WTC11 (cell line): Measurements from ENCODE around the gene DIO3. TPM values are rescaled to one million over a fixed set of nuclear protein-coding genes. Genes with fewer than 3 reads are reported as not detected.

Source experiments
- ATAC-seq: fragments of 200-7000 bp; cut with Tn5 transposase; 2 replicates; pipeline ENCODE4 v1.10.0; 2021; ENCODE audit warnings: mild to moderate bottlenecking, moderate library complexity
- CTCF ChIA-PET: fragments of 300-600 bp; sonication (Branson Sonifier 250); formaldehyde crosslinking; loops from one replicate; lab custom pipeline; 2021; ENCODE audit warnings: antibody characterized with exemption; lab: Charles Lee
- POLR2A ChIA-PET: fragments of 350-600 bp; sonication (Branson Sonifier 250); formaldehyde crosslinking; loops from one replicate; lab custom pipeline; 2021; ENCODE audit warnings: antibody characterized with exemption; lab: Charles Lee
- DNase-seq: peaks from one replicate; pipeline ENCODE4 v3.0.0; 2021; ENCODE audit warnings: low spot score
- H3K27ac Mint-ChIP-seq: 2 replicates; pipeline ENCODE4 v1.8.0; 2021; ENCODE audit warnings: mixed read lengths
- H3K27me3 Mint-ChIP-seq: 2 replicates; pipeline ENCODE4 v1.8.0; 2021; ENCODE audit warnings: low read depth, mild to moderate bottlenecking, moderate library complexity, mixed read lengths
- H3K36me3 Mint-ChIP-seq: 2 replicates; pipeline ENCODE4 v1.8.0; 2021; ENCODE audit warnings: mixed read lengths
- H3K4me1 Mint-ChIP-seq: 2 replicates; pipeline ENCODE4 v1.8.0; 2022; ENCODE audit warnings: mixed read lengths
- H3K4me3 Mint-ChIP-seq: 2 replicates; pipeline ENCODE4 v1.8.0; 2021; ENCODE audit warnings: mild to moderate bottlenecking, moderate library complexity, mixed read lengths
- H3K9me3 Mint-ChIP-seq: 2 replicates; pipeline ENCODE4 v1.8.0; 2021; ENCODE audit warnings: mixed read lengths
- AR ChIP-seq: fragments of 250-450 bp; sonication (Bioruptor Pico); IDR thresholded peaks from 2 replicates; pipeline ENCODE4 v1.9.0; 2021; ENCODE audit warnings: mild to moderate bottlenecking
- ERG ChIP-seq: fragments of 250-450 bp; sonication (Bioruptor Pico); IDR thresholded peaks from 2 replicates; pipeline ENCODE4 v1.8.0; 2021; ENCODE audit warnings: mild to moderate bottlenecking
- HMGXB4 ChIP-seq: sonication (generic); formaldehyde crosslinking; IDR thresholded peaks from 2 replicates; pipeline ENCODE4 v1.8.1; 2023; ENCODE audit warnings: mild to moderate bottlenecking, moderate library complexity, missing genetic modification reagents
- JAZF1 ChIP-seq: fragments of 250-450 bp; sonication (Bioruptor Pico); IDR thresholded peaks from 2 replicates; pipeline ENCODE4 v1.9.0; 2021; ENCODE audit warnings: moderate library complexity, mild to moderate bottlenecking, inconsistent platforms
- MLX ChIP-seq: sonication (generic); formaldehyde crosslinking; IDR thresholded peaks from 2 replicates; pipeline ENCODE4 v1.8.1; 2023; ENCODE audit warnings: mild to moderate bottlenecking, missing genetic modification reagents, moderate library complexity
- NR1H2 ChIP-seq: sonication (generic); formaldehyde crosslinking; IDR thresholded peaks from 2 replicates; pipeline ENCODE4 v1.9.0; 2021; ENCODE audit warnings: mild to moderate bottlenecking, moderate library complexity, missing genetic modification reagents
- USF1 ChIP-seq: sonication (generic); formaldehyde crosslinking; IDR thresholded peaks from 2 replicates; pipeline ENCODE4 v1.8.0; 2022; ENCODE audit warnings: mild to moderate bottlenecking, missing genetic modification reagents
- ZNF219 ChIP-seq: sonication (generic); formaldehyde crosslinking; IDR thresholded peaks from 2 replicates; pipeline ENCODE4 v1.8.0; 2023; ENCODE audit warnings: missing genetic modification reagents, mild to moderate bottlenecking, borderline replicate concordance
- ZNF423 ChIP-seq: fragments of 250-450 bp; sonication (Bioruptor Pico); IDR thresholded peaks from 2 replicates; pipeline ENCODE4 v2.1.2; 2022; ENCODE audit warnings: mild to moderate bottlenecking, moderate library complexity
- ZNF532 ChIP-seq: fragments of 250-450 bp; sonication (Bioruptor Pico); IDR thresholded peaks from 2 replicates; pipeline ENCODE4 v1.9.0; 2021; ENCODE audit warnings: mild to moderate bottlenecking, borderline replicate concordance
- total RNA-seq: library from RNA; stranded (reverse); gene quantifications from 3 replicates; pipeline ENCODE4 v1.2.3, GENCODE V29; 2021
- TF ChIP-seq, protein P1 (sequence below): sonication (generic); formaldehyde crosslinking; IDR thresholded peaks from 2 replicates; pipeline ENCODE4 v1.8.0; 2022; ENCODE audit warnings: missing genetic modification reagents
- TF ChIP-seq, protein P2 (sequence below): fragments of 250-450 bp; sonication (Bioruptor Pico); conservative IDR thresholded peaks from 2 replicates; pipeline ENCODE4 v1.9.0; 2021; ENCODE audit warnings: mild to moderate bottlenecking
- TF ChIP-seq, protein P3 (sequence below): sonication (generic); formaldehyde crosslinking; IDR thresholded peaks from 2 replicates; pipeline ENCODE4 v1.8.1; 2022; ENCODE audit warnings: low read depth, missing genetic modification reagents, borderline replicate concordance

Gene DIO3
- total RNA-seq, 1 experiment from 2014 or later, result 0.52 TPM

GRCh38 chr14:101582294-101582693 is 21.0 kb downstream of the DIO3 start (continued):
- TF ChIP-seq, protein P1, sequence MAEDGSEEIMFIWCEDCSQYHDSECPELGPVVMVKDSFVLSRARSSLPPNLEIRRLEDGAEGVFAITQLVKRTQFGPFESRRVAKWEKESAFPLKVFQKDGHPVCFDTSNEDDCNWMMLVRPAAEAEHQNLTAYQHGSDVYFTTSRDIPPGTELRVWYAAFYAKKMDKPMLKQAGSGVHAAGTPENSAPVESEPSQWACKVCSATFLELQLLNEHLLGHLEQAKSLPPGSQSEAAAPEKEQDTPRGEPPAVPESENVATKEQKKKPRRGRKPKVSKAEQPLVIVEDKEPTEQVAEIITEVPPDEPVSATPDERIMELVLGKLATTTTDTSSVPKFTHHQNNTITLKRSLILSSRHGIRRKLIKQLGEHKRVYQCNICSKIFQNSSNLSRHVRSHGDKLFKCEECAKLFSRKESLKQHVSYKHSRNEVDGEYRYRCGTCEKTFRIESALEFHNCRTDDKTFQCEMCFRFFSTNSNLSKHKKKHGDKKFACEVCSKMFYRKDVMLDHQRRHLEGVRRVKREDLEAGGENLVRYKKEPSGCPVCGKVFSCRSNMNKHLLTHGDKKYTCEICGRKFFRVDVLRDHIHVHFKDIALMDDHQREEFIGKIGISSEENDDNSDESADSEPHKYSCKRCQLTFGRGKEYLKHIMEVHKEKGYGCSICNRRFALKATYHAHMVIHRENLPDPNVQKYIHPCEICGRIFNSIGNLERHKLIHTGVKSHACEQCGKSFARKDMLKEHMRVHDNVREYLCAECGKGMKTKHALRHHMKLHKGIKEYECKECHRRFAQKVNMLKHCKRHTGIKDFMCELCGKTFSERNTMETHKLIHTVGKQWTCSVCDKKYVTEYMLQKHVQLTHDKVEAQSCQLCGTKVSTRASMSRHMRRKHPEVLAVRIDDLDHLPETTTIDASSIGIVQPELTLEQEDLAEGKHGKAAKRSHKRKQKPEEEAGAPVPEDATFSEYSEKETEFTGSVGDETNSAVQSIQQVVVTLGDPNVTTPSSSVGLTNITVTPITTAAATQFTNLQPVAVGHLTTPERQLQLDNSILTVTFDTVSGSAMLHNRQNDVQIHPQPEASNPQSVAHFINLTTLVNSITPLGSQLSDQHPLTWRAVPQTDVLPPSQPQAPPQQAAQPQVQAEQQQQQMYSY (CRISPR knock-in tag), result no peak
- TF ChIP-seq, protein P2, sequence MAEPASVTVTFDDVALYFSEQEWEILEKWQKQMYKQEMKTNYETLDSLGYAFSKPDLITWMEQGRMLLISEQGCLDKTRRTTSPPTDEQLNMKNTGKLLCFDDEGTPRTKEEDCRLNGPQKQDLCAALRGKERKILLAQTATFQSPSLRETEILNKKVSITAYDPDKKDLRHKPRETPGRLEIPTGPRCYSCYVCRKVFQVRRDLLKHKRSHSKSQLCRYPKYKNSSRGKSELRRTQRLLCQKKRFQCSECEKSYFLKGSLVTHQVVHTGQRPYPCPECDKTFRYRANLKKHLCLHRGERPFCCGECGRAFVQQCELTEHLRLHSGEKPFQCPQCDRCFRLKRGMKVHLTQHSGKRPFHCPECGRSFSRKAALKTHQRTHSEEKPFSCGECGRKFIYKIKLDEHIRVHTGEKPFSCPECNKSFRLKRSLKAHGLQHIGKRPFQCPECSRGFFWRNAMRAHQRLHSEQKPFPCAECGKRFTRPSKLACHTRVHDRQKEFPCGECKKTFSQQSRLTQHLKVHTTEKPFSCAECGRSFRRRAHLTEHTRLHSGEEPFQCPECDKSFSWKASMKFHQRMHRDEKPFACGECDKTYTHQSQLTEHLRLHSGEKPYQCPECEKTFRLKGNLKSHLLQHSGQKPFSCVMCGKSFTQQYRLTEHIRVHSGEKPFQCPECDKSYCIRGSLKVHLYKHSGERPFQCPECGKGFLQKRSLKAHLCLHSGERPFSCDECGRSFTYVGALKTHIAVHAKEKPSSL (CRISPR knock-in tag), result no peak

GRCh38 chr14:101583006-101583714 is 21.9 kb downstream of the DIO3 start:
- Mint-ChIP-seq H3K9me3 (no peaks in the 10 kb centered on the region), H3K36me3 (no peaks in the 10 kb centered on the region), H3K27ac (no peak overlapping the region), H3K4me1 (no peaks in the 10 kb centered on the region), H3K27me3 (peaks cover 4% of the 10 kb centered on the region; the same call in 1 of the 2 replicates), H3K4me3 (no peak overlapping the region)
- CTCF ChIA-PET, result interaction anchor here (1.2 kb wide), 1 partner anchor 53 kb away, joined by 3 read pairs; no protein-coding TSS in a partner anchor
- no peak for DNase-seq
- ATAC-seq, result no peak
- POLR2A ChIA-PET, result no interaction called here
- TF ChIP-seq ZNF423 (CRISPR knock-in tag) (no peak), AR (CRISPR knock-in tag) (no peak), JAZF1 (CRISPR knock-in tag) (no peak), HMGXB4 (no peak), USF1 (CRISPR knock-in tag) (no peak), MLX (CRISPR knock-in tag) (no peak), ZNF219 (CRISPR knock-in tag) (no peak), NR1H2 (no peak), ZNF532 (CRISPR knock-in tag) (no peak), ERG (CRISPR knock-in tag) (no peak)
- TF ChIP-seq, protein P3, sequence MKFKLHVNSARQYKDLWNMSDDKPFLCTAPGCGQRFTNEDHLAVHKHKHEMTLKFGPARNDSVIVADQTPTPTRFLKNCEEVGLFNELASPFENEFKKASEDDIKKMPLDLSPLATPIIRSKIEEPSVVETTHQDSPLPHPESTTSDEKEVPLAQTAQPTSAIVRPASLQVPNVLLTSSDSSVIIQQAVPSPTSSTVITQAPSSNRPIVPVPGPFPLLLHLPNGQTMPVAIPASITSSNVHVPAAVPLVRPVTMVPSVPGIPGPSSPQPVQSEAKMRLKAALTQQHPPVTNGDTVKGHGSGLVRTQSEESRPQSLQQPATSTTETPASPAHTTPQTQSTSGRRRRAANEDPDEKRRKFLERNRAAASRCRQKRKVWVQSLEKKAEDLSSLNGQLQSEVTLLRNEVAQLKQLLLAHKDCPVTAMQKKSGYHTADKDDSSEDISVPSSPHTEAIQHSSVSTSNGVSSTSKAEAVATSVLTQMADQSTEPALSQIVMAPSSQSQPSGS (CRISPR knock-in tag), result no peak
